WTC11 (cell line): ENCODE measurements around the gene RHOB. TPM values are rescaled to one million over a fixed set of nuclear protein-coding genes. Genes with fewer than 3 reads are reported as not detected.

ENCODE experiments used
- ATAC-seq: fragments of 200-7000 bp; cut with Tn5 transposase; 2 replicates; pipeline ENCODE4 v1.10.0; 2021; ENCODE audit warnings: mild to moderate bottlenecking, moderate library complexity
- CTCF ChIA-PET: fragments of 300-600 bp; sonication (Branson Sonifier 250); formaldehyde crosslinking; loops from one replicate; lab custom pipeline; 2021; ENCODE audit warnings: antibody characterized with exemption; lab: Charles Lee
- POLR2A ChIA-PET: fragments of 350-600 bp; sonication (Branson Sonifier 250); formaldehyde crosslinking; loops from one replicate; lab custom pipeline; 2021; ENCODE audit warnings: antibody characterized with exemption; lab: Charles Lee
- DNase-seq: peaks from one replicate; pipeline ENCODE4 v3.0.0; 2021; ENCODE audit warnings: low spot score
- H3K27ac Mint-ChIP-seq: 2 replicates; pipeline ENCODE4 v1.8.0; 2021; ENCODE audit warnings: mixed read lengths
- H3K27me3 Mint-ChIP-seq: 2 replicates; pipeline ENCODE4 v1.8.0; 2021; ENCODE audit warnings: low read depth, mild to moderate bottlenecking, moderate library complexity, mixed read lengths
- H3K36me3 Mint-ChIP-seq: 2 replicates; pipeline ENCODE4 v1.8.0; 2021; ENCODE audit warnings: mixed read lengths
- H3K4me1 Mint-ChIP-seq: 2 replicates; pipeline ENCODE4 v1.8.0; 2022; ENCODE audit warnings: mixed read lengths
- H3K4me3 Mint-ChIP-seq: 2 replicates; pipeline ENCODE4 v1.8.0; 2021; ENCODE audit warnings: mild to moderate bottlenecking, moderate library complexity, mixed read lengths
- H3K9me3 Mint-ChIP-seq: 2 replicates; pipeline ENCODE4 v1.8.0; 2021; ENCODE audit warnings: mixed read lengths
- ATF1 ChIP-seq: sonication (generic); formaldehyde crosslinking; IDR thresholded peaks from 2 replicates; pipeline ENCODE4 v1.8.1; 2023; ENCODE audit warnings: mild to moderate bottlenecking, moderate library complexity, missing genetic modification reagents
- CBFB ChIP-seq: sonication (generic); formaldehyde crosslinking; IDR thresholded peaks from 2 replicates; pipeline ENCODE4 v1.8.1; 2022; ENCODE audit warnings: mild to moderate bottlenecking, low read depth, missing genetic modification reagents
- CREB1 ChIP-seq: sonication (generic); formaldehyde crosslinking; IDR thresholded peaks from 2 replicates; pipeline ENCODE4 v1.8.0; 2023; ENCODE audit warnings: mild to moderate bottlenecking, missing genetic modification reagents
- CREM ChIP-seq: sonication (generic); formaldehyde crosslinking; IDR thresholded peaks from 2 replicates; pipeline ENCODE4 v1.8.1; 2022; ENCODE audit warnings: mild to moderate bottlenecking, missing genetic modification reagents, moderate library complexity
- ESRRA ChIP-seq: sonication (generic); formaldehyde crosslinking; IDR thresholded peaks from 2 replicates; pipeline ENCODE4 v1.8.1; 2022; ENCODE audit warnings: mild to moderate bottlenecking, missing genetic modification reagents, borderline replicate concordance
- FOXP1 ChIP-seq: sonication (generic); formaldehyde crosslinking; IDR thresholded peaks from 2 replicates; pipeline ENCODE4 v1.8.0; 2022; ENCODE audit warnings: missing genetic modification reagents, mild to moderate bottlenecking, moderate library complexity, borderline replicate concordance
- GABPB1 ChIP-seq: sonication (generic); formaldehyde crosslinking; IDR thresholded peaks from 2 replicates; pipeline ENCODE4 v1.8.1; 2023; ENCODE audit warnings: mild to moderate bottlenecking, missing genetic modification reagents
- HMGA2 ChIP-seq: fragments of 250-450 bp; sonication (Bioruptor Pico); IDR thresholded peaks from 2 replicates; pipeline ENCODE4 v1.4.0; 2021; ENCODE audit warnings: mild to moderate bottlenecking, moderate library complexity
- KAT7 ChIP-seq: sonication (generic); formaldehyde crosslinking; IDR thresholded peaks from 2 replicates; pipeline ENCODE4 v1.8.1; 2023; ENCODE audit warnings: missing genetic modification reagents, mild to moderate bottlenecking, borderline replicate concordance
- NR1H2 ChIP-seq: sonication (generic); formaldehyde crosslinking; IDR thresholded peaks from 2 replicates; pipeline ENCODE4 v1.9.0; 2021; ENCODE audit warnings: mild to moderate bottlenecking, moderate library complexity, missing genetic modification reagents
- NR2C2 ChIP-seq: sonication (generic); formaldehyde crosslinking; IDR thresholded peaks from 2 replicates; pipeline ENCODE4 v1.8.0; 2022; ENCODE audit warnings: mild to moderate bottlenecking, missing genetic modification reagents
- OVOL2 ChIP-seq: fragments of 250-450 bp; sonication (Bioruptor Pico); IDR thresholded peaks from 2 replicates; pipeline ENCODE4 v1.9.0; 2021; ENCODE audit warnings: mild to moderate bottlenecking, borderline replicate concordance
- TEAD1 ChIP-seq: sonication (generic); formaldehyde crosslinking; IDR thresholded peaks from 2 replicates; pipeline ENCODE4 v1.8.0; 2022; ENCODE audit warnings: mild to moderate bottlenecking, missing genetic modification reagents
- TEAD4 ChIP-seq: sonication (generic); formaldehyde crosslinking; IDR thresholded peaks from 2 replicates; pipeline ENCODE4 v1.8.0; 2022; ENCODE audit warnings: mild to moderate bottlenecking, missing genetic modification reagents
- ZNF121 ChIP-seq: sonication (generic); formaldehyde crosslinking; IDR thresholded peaks from 2 replicates; pipeline ENCODE4 v1.8.0; 2023; ENCODE audit warnings: missing genetic modification reagents
- ZNF138 ChIP-seq: sonication (generic); formaldehyde crosslinking; conservative IDR thresholded peaks from 2 replicates; pipeline ENCODE4 v1.8.1; 2022; ENCODE audit warnings: mild to moderate bottlenecking, moderate library complexity, missing genetic modification reagents
- ZNF219 ChIP-seq: sonication (generic); formaldehyde crosslinking; IDR thresholded peaks from 2 replicates; pipeline ENCODE4 v1.8.0; 2023; ENCODE audit warnings: missing genetic modification reagents, mild to moderate bottlenecking, borderline replicate concordance
- ZNF232 ChIP-seq: sonication (generic); formaldehyde crosslinking; IDR thresholded peaks from 2 replicates; pipeline ENCODE4 v1.8.0; 2022; ENCODE audit warnings: mild to moderate bottlenecking, missing genetic modification reagents
- total RNA-seq: library from RNA; stranded (reverse); gene quantifications from 3 replicates; pipeline ENCODE4 v1.2.3, GENCODE V29; 2021
- TF ChIP-seq, protein P1 (sequence below): sonication (generic); formaldehyde crosslinking; IDR thresholded peaks from 2 replicates; pipeline ENCODE4 v1.8.0; 2022; ENCODE audit warnings: mild to moderate bottlenecking, missing genetic modification reagents
- TF ChIP-seq, protein P2 (sequence below): fragments of 250-450 bp; sonication (Bioruptor Pico); IDR thresholded peaks from 2 replicates; pipeline ENCODE4 v1.9.0; 2021; ENCODE audit warnings: mild to moderate bottlenecking
- TF ChIP-seq, protein P3 (sequence below): sonication (generic); formaldehyde crosslinking; IDR thresholded peaks from 2 replicates; pipeline ENCODE4 v1.8.1; 2023; ENCODE audit warnings: mild to moderate bottlenecking, missing genetic modification reagents, borderline replicate concordance
- TF ChIP-seq, protein P4 (sequence below): sonication (generic); formaldehyde crosslinking; IDR thresholded peaks from 2 replicates; pipeline ENCODE4 v1.8.0; 2023; ENCODE audit warnings: missing genetic modification reagents, mild to moderate bottlenecking, borderline replicate concordance
- TF ChIP-seq, protein P5 (sequence below): sonication (generic); formaldehyde crosslinking; IDR thresholded peaks from 2 replicates; pipeline ENCODE4 v1.8.1; 2022; ENCODE audit warnings: low read depth, mild to moderate bottlenecking, moderate library complexity, missing genetic modification reagents, borderline replicate concordance

The RHOB gene
- total RNA-seq, 1 experiment from 2014 or later, result 20.4 TPM

DNA sequence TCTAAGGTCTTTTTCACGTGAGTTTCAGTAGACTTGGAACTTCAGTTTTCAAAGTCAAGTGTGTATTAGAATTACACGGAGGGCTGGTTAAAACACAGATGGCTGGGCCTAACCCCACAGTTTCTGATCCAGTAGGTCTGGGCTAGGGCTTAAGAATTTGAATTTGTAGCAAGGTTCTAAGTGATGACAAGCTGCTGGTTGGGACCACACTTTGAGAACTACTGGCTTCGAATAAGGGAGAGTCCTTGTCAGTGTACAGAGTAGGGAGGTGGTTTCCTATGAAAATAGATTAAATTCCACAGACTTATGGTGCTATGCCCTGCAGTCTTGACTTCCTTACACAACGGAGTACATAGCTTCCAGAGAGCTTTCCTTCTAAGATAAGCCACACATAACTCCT lies 4.5 kb downstream of the RHOB start:
- ChIA-PET POLR2A (no interaction called here), CTCF (interaction anchor here (1.3 to 2.2 kb wide), 4 partner anchors 183 to 215 kb away, joined by 4 to 19 read pairs (median 9); no protein-coding TSS in a partner anchor)
- ATAC-seq, result no peak
- DNase-seq, result no peak
- TF ChIP-seq GABPB1 (CRISPR knock-in tag) (no peak), CREB1 (CRISPR knock-in tag) (no peak), CBFB (CRISPR knock-in tag) (no peak), ZNF138 (no peak), NR2C2 (no peak), TEAD1 (CRISPR knock-in tag) (no peak), FOXP1 (CRISPR knock-in tag) (no peak)
- H3K9me3 Mint-ChIP-seq, result no peaks in the 10 kb centered on the region
- no peaks in the 10 kb centered on the region for H3K36me3 Mint-ChIP-seq
- peaks cover 65% of the 10 kb centered on the region for H3K27me3 Mint-ChIP-seq
- no peak overlapping the region for H3K27ac Mint-ChIP-seq
- peaks cover 26% of the 10 kb centered on the region for H3K4me1 Mint-ChIP-seq
- H3K4me3 Mint-ChIP-seq, result no peak overlapping the region

DNA sequence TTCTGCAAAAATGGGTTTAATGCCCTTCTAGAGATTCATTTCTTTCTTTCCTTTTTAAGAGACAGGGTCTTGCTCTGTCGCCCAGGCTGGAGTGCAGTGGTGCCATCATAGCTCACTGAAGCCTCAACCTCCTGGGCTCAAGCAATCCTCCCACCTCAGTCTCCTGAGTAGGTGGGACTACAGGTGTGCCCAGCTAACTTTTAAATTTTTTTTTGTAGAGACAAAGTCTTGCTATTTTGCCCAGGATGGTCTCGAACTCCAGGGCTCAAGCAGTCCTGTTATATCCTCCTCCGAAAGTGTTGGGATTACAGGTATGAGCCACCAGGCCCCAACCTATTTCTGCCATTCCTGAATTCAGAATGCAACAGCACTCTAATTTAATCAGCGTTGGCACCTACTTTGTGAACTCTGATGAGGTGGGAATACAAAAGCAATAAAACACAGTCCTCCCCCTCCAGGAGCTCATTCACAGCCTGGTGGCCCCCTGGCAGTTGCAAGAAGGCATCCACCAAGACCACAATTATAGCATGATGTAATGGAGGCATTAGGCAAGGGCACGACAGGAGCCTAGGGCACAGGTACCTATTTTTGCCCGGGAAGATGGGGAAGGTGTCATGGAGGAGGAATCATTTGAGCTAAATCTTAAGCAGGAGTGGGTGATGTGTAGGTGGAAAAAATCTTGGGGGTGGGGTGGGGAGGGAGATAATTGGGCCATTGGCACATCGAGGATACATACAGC lies 5.1 kb downstream of the RHOB start:
- TF ChIP-seq, protein P1, sequence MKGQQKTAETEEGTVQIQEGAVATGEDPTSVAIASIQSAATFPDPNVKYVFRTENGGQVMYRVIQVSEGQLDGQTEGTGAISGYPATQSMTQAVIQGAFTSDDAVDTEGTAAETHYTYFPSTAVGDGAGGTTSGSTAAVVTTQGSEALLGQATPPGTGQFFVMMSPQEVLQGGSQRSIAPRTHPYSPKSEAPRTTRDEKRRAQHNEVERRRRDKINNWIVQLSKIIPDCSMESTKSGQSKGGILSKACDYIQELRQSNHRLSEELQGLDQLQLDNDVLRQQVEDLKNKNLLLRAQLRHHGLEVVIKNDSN (CRISPR knock-in tag), result no peak
- TF ChIP-seq, protein P2, sequence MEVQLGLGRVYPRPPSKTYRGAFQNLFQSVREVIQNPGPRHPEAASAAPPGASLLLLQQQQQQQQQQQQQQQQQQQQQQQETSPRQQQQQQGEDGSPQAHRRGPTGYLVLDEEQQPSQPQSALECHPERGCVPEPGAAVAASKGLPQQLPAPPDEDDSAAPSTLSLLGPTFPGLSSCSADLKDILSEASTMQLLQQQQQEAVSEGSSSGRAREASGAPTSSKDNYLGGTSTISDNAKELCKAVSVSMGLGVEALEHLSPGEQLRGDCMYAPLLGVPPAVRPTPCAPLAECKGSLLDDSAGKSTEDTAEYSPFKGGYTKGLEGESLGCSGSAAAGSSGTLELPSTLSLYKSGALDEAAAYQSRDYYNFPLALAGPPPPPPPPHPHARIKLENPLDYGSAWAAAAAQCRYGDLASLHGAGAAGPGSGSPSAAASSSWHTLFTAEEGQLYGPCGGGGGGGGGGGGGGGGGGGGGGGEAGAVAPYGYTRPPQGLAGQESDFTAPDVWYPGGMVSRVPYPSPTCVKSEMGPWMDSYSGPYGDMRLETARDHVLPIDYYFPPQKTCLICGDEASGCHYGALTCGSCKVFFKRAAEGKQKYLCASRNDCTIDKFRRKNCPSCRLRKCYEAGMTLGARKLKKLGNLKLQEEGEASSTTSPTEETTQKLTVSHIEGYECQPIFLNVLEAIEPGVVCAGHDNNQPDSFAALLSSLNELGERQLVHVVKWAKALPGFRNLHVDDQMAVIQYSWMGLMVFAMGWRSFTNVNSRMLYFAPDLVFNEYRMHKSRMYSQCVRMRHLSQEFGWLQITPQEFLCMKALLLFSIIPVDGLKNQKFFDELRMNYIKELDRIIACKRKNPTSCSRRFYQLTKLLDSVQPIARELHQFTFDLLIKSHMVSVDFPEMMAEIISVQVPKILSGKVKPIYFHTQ, result no peak
- TF ChIP-seq OVOL2 (CRISPR knock-in tag) (no peak), ESRRA (CRISPR knock-in tag) (no peak), TEAD4 (CRISPR knock-in tag) (no peak), ZNF121 (CRISPR knock-in tag) (no peak), ZNF232 (CRISPR knock-in tag) (no peak), KAT7 (CRISPR knock-in tag) (no peak), FOXP1 (CRISPR knock-in tag) (no peak), ZNF219 (no peak), ATF1 (CRISPR knock-in tag) (no peak), NR1H2 (CRISPR knock-in tag) (no peak), HMGA2 (no peak), CREM (CRISPR knock-in tag) (no peak)
- TF ChIP-seq, protein P3, sequence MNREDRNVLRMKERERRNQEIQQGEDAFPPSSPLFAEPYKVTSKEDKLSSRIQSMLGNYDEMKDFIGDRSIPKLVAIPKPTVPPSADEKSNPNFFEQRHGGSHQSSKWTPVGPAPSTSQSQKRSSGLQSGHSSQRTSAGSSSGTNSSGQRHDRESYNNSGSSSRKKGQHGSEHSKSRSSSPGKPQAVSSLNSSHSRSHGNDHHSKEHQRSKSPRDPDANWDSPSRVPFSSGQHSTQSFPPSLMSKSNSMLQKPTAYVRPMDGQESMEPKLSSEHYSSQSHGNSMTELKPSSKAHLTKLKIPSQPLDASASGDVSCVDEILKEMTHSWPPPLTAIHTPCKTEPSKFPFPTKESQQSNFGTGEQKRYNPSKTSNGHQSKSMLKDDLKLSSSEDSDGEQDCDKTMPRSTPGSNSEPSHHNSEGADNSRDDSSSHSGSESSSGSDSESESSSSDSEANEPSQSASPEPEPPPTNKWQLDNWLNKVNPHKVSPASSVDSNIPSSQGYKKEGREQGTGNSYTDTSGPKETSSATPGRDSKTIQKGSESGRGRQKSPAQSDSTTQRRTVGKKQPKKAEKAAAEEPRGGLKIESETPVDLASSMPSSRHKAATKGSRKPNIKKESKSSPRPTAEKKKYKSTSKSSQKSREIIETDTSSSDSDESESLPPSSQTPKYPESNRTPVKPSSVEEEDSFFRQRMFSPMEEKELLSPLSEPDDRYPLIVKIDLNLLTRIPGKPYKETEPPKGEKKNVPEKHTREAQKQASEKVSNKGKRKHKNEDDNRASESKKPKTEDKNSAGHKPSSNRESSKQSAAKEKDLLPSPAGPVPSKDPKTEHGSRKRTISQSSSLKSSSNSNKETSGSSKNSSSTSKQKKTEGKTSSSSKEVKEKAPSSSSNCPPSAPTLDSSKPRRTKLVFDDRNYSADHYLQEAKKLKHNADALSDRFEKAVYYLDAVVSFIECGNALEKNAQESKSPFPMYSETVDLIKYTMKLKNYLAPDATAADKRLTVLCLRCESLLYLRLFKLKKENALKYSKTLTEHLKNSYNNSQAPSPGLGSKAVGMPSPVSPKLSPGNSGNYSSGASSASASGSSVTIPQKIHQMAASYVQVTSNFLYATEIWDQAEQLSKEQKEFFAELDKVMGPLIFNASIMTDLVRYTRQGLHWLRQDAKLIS (CRISPR knock-in tag), result no peak
- TF ChIP-seq, protein P4, sequence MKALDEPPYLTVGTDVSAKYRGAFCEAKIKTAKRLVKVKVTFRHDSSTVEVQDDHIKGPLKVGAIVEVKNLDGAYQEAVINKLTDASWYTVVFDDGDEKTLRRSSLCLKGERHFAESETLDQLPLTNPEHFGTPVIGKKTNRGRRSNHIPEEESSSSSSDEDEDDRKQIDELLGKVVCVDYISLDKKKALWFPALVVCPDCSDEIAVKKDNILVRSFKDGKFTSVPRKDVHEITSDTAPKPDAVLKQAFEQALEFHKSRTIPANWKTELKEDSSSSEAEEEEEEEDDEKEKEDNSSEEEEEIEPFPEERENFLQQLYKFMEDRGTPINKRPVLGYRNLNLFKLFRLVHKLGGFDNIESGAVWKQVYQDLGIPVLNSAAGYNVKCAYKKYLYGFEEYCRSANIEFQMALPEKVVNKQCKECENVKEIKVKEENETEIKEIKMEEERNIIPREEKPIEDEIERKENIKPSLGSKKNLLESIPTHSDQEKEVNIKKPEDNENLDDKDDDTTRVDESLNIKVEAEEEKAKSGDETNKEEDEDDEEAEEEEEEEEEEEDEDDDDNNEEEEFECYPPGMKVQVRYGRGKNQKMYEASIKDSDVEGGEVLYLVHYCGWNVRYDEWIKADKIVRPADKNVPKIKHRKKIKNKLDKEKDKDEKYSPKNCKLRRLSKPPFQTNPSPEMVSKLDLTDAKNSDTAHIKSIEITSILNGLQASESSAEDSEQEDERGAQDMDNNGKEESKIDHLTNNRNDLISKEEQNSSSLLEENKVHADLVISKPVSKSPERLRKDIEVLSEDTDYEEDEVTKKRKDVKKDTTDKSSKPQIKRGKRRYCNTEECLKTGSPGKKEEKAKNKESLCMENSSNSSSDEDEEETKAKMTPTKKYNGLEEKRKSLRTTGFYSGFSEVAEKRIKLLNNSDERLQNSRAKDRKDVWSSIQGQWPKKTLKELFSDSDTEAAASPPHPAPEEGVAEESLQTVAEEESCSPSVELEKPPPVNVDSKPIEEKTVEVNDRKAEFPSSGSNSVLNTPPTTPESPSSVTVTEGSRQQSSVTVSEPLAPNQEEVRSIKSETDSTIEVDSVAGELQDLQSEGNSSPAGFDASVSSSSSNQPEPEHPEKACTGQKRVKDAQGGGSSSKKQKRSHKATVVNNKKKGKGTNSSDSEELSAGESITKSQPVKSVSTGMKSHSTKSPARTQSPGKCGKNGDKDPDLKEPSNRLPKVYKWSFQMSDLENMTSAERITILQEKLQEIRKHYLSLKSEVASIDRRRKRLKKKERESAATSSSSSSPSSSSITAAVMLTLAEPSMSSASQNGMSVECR (CRISPR knock-in tag), result no peak
- TF ChIP-seq, protein P5, sequence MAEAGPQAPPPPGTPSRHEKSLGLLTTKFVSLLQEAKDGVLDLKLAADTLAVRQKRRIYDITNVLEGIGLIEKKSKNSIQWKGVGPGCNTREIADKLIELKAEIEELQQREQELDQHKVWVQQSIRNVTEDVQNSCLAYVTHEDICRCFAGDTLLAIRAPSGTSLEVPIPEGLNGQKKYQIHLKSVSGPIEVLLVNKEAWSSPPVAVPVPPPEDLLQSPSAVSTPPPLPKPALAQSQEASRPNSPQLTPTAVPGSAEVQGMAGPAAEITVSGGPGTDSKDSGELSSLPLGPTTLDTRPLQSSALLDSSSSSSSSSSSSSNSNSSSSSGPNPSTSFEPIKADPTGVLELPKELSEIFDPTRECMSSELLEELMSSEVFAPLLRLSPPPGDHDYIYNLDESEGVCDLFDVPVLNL, result no peak
- POLR2A ChIA-PET, result no interaction called here
- Mint-ChIP-seq H3K36me3 (no peaks in the 10 kb centered on the region), H3K27me3 (peaks cover 64% of the 10 kb centered on the region), H3K27ac (no peak overlapping the region), H3K4me3 (no peak overlapping the region), H3K4me1 (peaks cover 26% of the 10 kb centered on the region), H3K9me3 (no peaks in the 10 kb centered on the region)
- DNase-seq, result no peak
- CTCF ChIA-PET, result interaction anchor here (0.9 to 2.2 kb wide), 3 partner anchors 184 to 214 kb away, joined by 4 to 19 read pairs (median 5); no protein-coding TSS in a partner anchor
- no peak for ATAC-seq
